Liver (tissue), 9 donors: Measurements from ENCODE around the gene IL17REL. TPM values are rescaled to one million over a fixed set of nuclear protein-coding genes. Genes with fewer than 3 reads are reported as not detected.
A peak's percentile ranks its signal among the peaks of the same experiment; 100 is the strongest.

Source experiments
- DNase-seq: peaks from one replicate; pipeline ENCODE4 v3.0.0-alpha.2; 2017; ENCODE audit warnings: low spot score
- H3K27ac ChIP-seq, 2 donors: one replicate each; pipeline ENCODE4 v1.7.0; 2013; ENCODE audit warnings: inconsistent platforms in 2 of 2, low read length in 2 of 2, control low read depth in 1 of 2, low read depth in 1 of 2, mild to moderate bottlenecking in 1 of 2
- H3K27me3 ChIP-seq, 4 donors: one replicate each; pipeline versions ENCODE4 v1.6.1 to v1.7.0; 2013; ENCODE audit warnings: low read length in 3 of 4, inconsistent platforms in 1 of 4, mild to moderate bottlenecking in 1 of 4, moderate library complexity in 1 of 4; ENCODE audit not compliant: control insufficient read depth in 4 of 4, insufficient read depth in 4 of 4
- H3K36me3 ChIP-seq, 4 donors: one replicate each; pipeline versions ENCODE4 v1.6.1 to v1.7.0; 2013; ENCODE audit warnings: low read length in 3 of 4, mild to moderate bottlenecking in 3 of 4, low read depth in 1 of 4, moderate library complexity in 1 of 4; ENCODE audit not compliant: control insufficient read depth in 4 of 4, insufficient read depth in 3 of 4
- H3K4me1 ChIP-seq, 4 donors: one replicate each; pipeline versions ENCODE4 v1.6.1 to v1.7.0; 2013; ENCODE audit warnings: low read length in 3 of 4, mild to moderate bottlenecking in 3 of 4, moderate library complexity in 1 of 4; ENCODE audit not compliant: control insufficient read depth in 4 of 4, insufficient read depth in 4 of 4
- H3K4me3 ChIP-seq, 3 donors: one replicate each; pipeline versions ENCODE4 v1.6.1 to v1.7.0; 2013; ENCODE audit warnings: low read length in 3 of 3, control low read depth in 1 of 3, low read depth in 1 of 3, mild to moderate bottlenecking in 1 of 3
- H3K9ac ChIP-seq, 2 donors: one replicate each; pipeline ENCODE4 v1.7.0; 2013; ENCODE audit warnings: low read length in 2 of 2, mild to moderate bottlenecking in 2 of 2, moderate library complexity in 2 of 2, control low read depth in 1 of 2, low read depth in 1 of 2
- H3K9me3 ChIP-seq, 4 donors: one replicate each; pipeline versions ENCODE4 v1.6.1 to v1.7.0; 2013; ENCODE audit warnings: low read length in 3 of 4; ENCODE audit not compliant: control insufficient read depth in 4 of 4
- ATF3 ChIP-seq: IDR thresholded peaks from 2 replicates; pipeline ENCODE4 v1.6.1; 2016; ENCODE audit warnings: antibody characterized with exemption
- CTCF ChIP-seq: fragments of 150-350 bp; IDR thresholded peaks from 2 replicates; pipeline ENCODE4 v1.5.1; 2017; ENCODE audit warnings: improper control_type of control experiment, low read depth, low read length; ENCODE audit not compliant: missing input control
- EGR1 ChIP-seq, 2 donors: IDR thresholded peaks; 2 replicates each; pipeline ENCODE4 v1.6.1; 2016 to 2018; ENCODE audit warnings: antibody characterized with exemption in 2 of 2, low read depth in 2 of 2
- FOXA1 ChIP-seq: IDR thresholded peaks from 2 replicates; pipeline ENCODE4 v1.6.1; 2016; ENCODE audit warnings: antibody characterized with exemption
- FOXA2 ChIP-seq: IDR thresholded peaks from 2 replicates; pipeline ENCODE4 v1.6.1; 2016; ENCODE audit warnings: antibody characterized with exemption
- GABPA ChIP-seq, 2 donors: IDR thresholded peaks in 1 of 2; conservative IDR thresholded peaks in 1 of 2; 2 replicates each; pipeline ENCODE4 v1.6.1; 2016; ENCODE audit warnings: antibody characterized with exemption in 2 of 2, mild to moderate bottlenecking in 1 of 2, moderate library complexity in 1 of 2
- HNF4A ChIP-seq, 2 donors: conservative IDR thresholded peaks; 2 replicates each; pipeline ENCODE4 v1.6.1; 2016; ENCODE audit warnings: antibody characterized with exemption in 2 of 2, mild to moderate bottlenecking in 2 of 2
- HNF4G ChIP-seq: IDR thresholded peaks from 2 replicates; pipeline ENCODE4 v1.6.1; 2016; ENCODE audit warnings: antibody characterized with exemption
- JUND ChIP-seq, 2 donors: IDR thresholded peaks; 2 replicates each; pipeline ENCODE4 v1.6.1; 2016; ENCODE audit warnings: antibody characterized with exemption in 2 of 2
- MAX ChIP-seq: IDR thresholded peaks from 2 replicates; pipeline ENCODE4 v1.6.1; 2016; ENCODE audit warnings: antibody characterized with exemption
- NR2F2 ChIP-seq: IDR thresholded peaks from 2 replicates; pipeline ENCODE4 v1.6.1; 2016; ENCODE audit warnings: antibody characterized with exemption
- RAD21 ChIP-seq, 2 donors: IDR thresholded peaks; 2 replicates each; pipeline ENCODE4 v1.6.1; 2016; ENCODE audit warnings: antibody characterized with exemption in 2 of 2, mild to moderate bottlenecking in 2 of 2
- REST ChIP-seq: IDR thresholded peaks from 2 replicates; pipeline ENCODE4 v1.6.1; 2016; ENCODE audit warnings: antibody characterized with exemption, mild to moderate bottlenecking
- RXRA ChIP-seq, 2 donors: IDR thresholded peaks; 2 replicates each; pipeline ENCODE4 v1.6.1; 2017 to 2018; ENCODE audit warnings: antibody characterized with exemption in 2 of 2, mild to moderate bottlenecking in 1 of 2
- SP1 ChIP-seq: IDR thresholded peaks from 2 replicates; pipeline ENCODE4 v1.6.1; 2018; ENCODE audit warnings: antibody characterized with exemption, mild to moderate bottlenecking
- TAF1 ChIP-seq: conservative IDR thresholded peaks from 2 replicates; pipeline ENCODE4 v1.6.1; 2016; ENCODE audit warnings: antibody characterized with exemption, mild to moderate bottlenecking
- YY1 ChIP-seq: IDR thresholded peaks from 2 replicates; pipeline ENCODE4 v1.6.1; 2016; ENCODE audit warnings: antibody characterized with exemption, mild to moderate bottlenecking
- ZBTB33 ChIP-seq: IDR thresholded peaks from 2 replicates; pipeline ENCODE4 v1.6.1; 2016; ENCODE audit warnings: antibody characterized with exemption
- WGBS: extraction: QIAGEN DNeasy Blood & Tissue Kit; methylation state at CpG from one replicate; pipeline ENCODE4 v1.1.7; 2013; 5-methylcytosine and 5-hydroxymethylcytosine counted together
- polyA plus RNA-seq, 2 donors: library from polyadenylated mRNA; stranded (reverse) in 1 of 2; unstranded in 1 of 2; fragments of 200-250 nt in 1 of 2; fragments of >200 nt in 1 of 2; fragmentation: Nextera tagmentation in 1 of 2; extraction: Ambion mirVana in 1 of 2; gene quantifications; one replicate each; pipeline versions ENCODE4 v1.2.1 to v1.2.3, GENCODE V29; 2013 to 2015
- total RNA-seq, 2 donors: library from RNA; depleted of rRNA; stranded (reverse); fragments of >200 nt; gene quantifications; one replicate each; pipeline ENCODE4 v1.2.3, GENCODE V29; 2014
- donor health status: healthy.
- donor health status: healthy.
- donor health status: healthy.
- donor health status: healthy.
- donor health status: healthy.

IL17REL gene
- total and polyA plus RNA-seq, 4 donors, result under 0.01 TPM; not detected in 3

- no peaks in the 10 kb centered on the region for H3K27me3 ChIP-seq
- no peak overlapping the region for H3K4me3 ChIP-seq
- H3K9ac ChIP-seq, result no peak overlapping the region
- no peaks in the 10 kb centered on the region for H3K9me3 ChIP-seq
- no peak for TF ChIP-seq HNF4G
- TF ChIP-seq ATF3, result no peak
- no peak for TF ChIP-seq YY1
- no peak for TF ChIP-seq CTCF
- TF ChIP-seq FOXA2, result no peak
- no peak for TF ChIP-seq GABPA (IDR thresholded peaks at IDR 0.05 in 1 of 2, conservative IDR thresholded peaks at IDR 0.05 in 1 of 2)
- TF ChIP-seq MAX, result no peak
- TF ChIP-seq NR2F2, result no peak
- no peak for TF ChIP-seq SP1
- no peak for TF ChIP-seq JUND (IDR thresholded peaks at IDR 0.05)
- no peak for TF ChIP-seq RAD21 (IDR thresholded peaks at IDR 0.05)
- TF ChIP-seq RXRA (IDR thresholded peaks at IDR 0.05), result no peak
- TF ChIP-seq TAF1, result no peak
- TF ChIP-seq EGR1 (IDR thresholded peaks at IDR 0.05; ENCODE audit: low read depth in 2 of 2), result no peak
- no peak for TF ChIP-seq HNF4A (conservative IDR thresholded peaks at IDR 0.05)
- TF ChIP-seq ZBTB33, result no peak
- no peak for TF ChIP-seq REST
- no peak for TF ChIP-seq FOXA1
- peaks cover 20 to 57% (median 46%) of the 10 kb centered on the region in 4 donors for H3K4me1 ChIP-seq
- H3K36me3 ChIP-seq, result no peaks in the 10 kb centered on the region
- peak overlapping the region in 1 of 2 donors; percentile 17 for H3K27ac ChIP-seq
- no peak for DNase-seq
- WGBS, result 86% methylated on average over 18 of the region's 18 CpGs
Measured at GRCh38 chr22:49950396-49950994, 62.1 kb downstream of the IL17REL start.
